ENCODE results near the gene NAPB.

NAPB gene

GRCh38 chr20:23341073-23341472 is 80.2 kb downstream of the NAPB start:
- no peak for DNase-seq

- peak; percentile 53 for DNase-seq
Measured at GRCh38 chr20:23340524-23340923, 80.8 kb downstream of the NAPB start.

- no peak for DNase-seq
Measured at GRCh38 chr20:23339986-23340385, 81.3 kb downstream of the NAPB start.

- DNase-seq: no peak
Measured at GRCh38 chr20:23337312-23337711, 84.0 kb downstream of the NAPB start.

- peak; percentile 66 for DNase-seq
Measured at GRCh38 chr20:23336476-23336875, 84.8 kb downstream of the NAPB start.

- DNase-seq: no peak
Measured at GRCh38 chr20:23335521-23335920, 85.8 kb downstream of the NAPB start.

GRCh38 chr20:23334111-23334510 is 87.2 kb downstream of the NAPB start:
- peak; percentile 26 for DNase-seq

GRCh38 chr20:23332467-23332866 is 88.8 kb downstream of the NAPB start:
- no peak for DNase-seq

- no peak for DNase-seq
Measured at GRCh38 chr20:23331450-23332350, 89.6 kb downstream of the NAPB start.

- DNase-seq: no peak
Measured at GRCh38 chr20:23327617-23328333, 93.5 kb downstream of the NAPB start.

GRCh38 chr20:23326774-23327173 is 94.5 kb downstream of the NAPB start:
- DNase-seq: no peak

GRCh38 chr20:23325107-23325506 is 96.2 kb downstream of the NAPB start:
- DNase-seq: no peak

All from NK-92 treated with Interleukin-12 subunit alpha and Interleukin-12 subunit beta, amount 100 ng/mL, for 24 hours (cell line).